ENCODE data around the gene TMEM273.

TMEM273 gene

DNA sequence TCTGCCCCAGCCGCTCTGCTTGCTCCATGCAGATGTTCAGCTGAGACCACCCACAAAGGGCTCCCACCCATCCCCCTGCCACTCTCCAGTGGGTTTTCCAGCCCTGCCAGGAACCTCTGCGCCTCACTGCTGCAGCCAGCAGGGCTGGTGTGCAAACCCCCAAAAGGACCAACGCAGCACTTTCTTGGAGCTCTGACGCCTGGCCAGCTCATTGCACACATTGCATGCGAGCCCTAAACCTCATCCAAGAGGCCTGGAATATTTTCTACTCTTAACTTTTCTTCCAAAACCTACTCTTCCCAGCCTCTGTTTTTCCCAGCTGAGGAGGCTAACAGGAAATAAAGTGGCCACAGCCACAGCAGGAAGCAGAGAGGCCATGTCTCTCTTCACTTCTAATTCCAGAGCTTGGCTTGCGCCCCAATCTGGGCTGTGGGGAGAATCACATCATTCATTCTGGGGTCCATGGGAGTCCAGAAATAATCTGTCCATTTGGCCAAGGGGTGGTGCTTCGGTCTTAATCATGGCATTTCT is 49.8 kb downstream of the TMEM273 start:
- H3K36me3 ChIP-seq (ENCODE audit: control insufficient read depth in 5 of 5, insufficient read depth in 5 of 5, low read length in 5 of 5), result no peaks in the 10 kb centered on the region
- H3K4me3 ChIP-seq (ENCODE audit: low read depth in 1 of 5, low read length in 5 of 5), result no peak overlapping the region
- no peak overlapping the region for H3K9ac ChIP-seq (ENCODE audit: low read length in 5 of 5)
- H3K27ac ChIP-seq (ENCODE audit: low read depth, low read length), result no peak overlapping the region
- H3K27me3 ChIP-seq (ENCODE audit: control insufficient read depth in 5 of 5, insufficient read depth in 4 of 5, low read length in 5 of 5), result peaks cover 0 to 4% (median 0%) of the 10 kb centered on the region in 5 donors
- peaks cover 9 to 34% (median 20%) of the 10 kb centered on the region in 5 donors for H3K4me1 ChIP-seq (ENCODE audit: control insufficient read depth in 5 of 5, insufficient read depth in 5 of 5, low read length in 5 of 5)
- no peaks in the 10 kb centered on the region for H3K9me3 ChIP-seq (ENCODE audit: control insufficient read depth in 5 of 5, low read length in 5 of 5)

GRCh38 chr10:49136525-49136924 is 51.7 kb downstream of the TMEM273 start:
- no peaks in the 10 kb centered on the region for H3K9me3 ChIP-seq (ENCODE audit: control insufficient read depth in 5 of 5, low read length in 5 of 5)
- H3K9ac ChIP-seq (ENCODE audit: low read length in 5 of 5), result no peak overlapping the region
- peaks cover 9 to 34% (median 20%) of the 10 kb centered on the region in 5 donors for H3K4me1 ChIP-seq (ENCODE audit: control insufficient read depth in 5 of 5, insufficient read depth in 5 of 5, low read length in 5 of 5)
- no peaks in the 10 kb centered on the region for H3K36me3 ChIP-seq (ENCODE audit: control insufficient read depth in 5 of 5, insufficient read depth in 5 of 5, low read length in 5 of 5)
- no peak overlapping the region for H3K27ac ChIP-seq (ENCODE audit: low read depth, low read length)
- no peak overlapping the region for H3K4me3 ChIP-seq (ENCODE audit: low read depth in 1 of 5, low read length in 5 of 5)
- H3K27me3 ChIP-seq (ENCODE audit: control insufficient read depth in 5 of 5, insufficient read depth in 4 of 5, low read length in 5 of 5), result peaks cover 0 to 4% (median 0%) of the 10 kb centered on the region in 5 donors

DNA sequence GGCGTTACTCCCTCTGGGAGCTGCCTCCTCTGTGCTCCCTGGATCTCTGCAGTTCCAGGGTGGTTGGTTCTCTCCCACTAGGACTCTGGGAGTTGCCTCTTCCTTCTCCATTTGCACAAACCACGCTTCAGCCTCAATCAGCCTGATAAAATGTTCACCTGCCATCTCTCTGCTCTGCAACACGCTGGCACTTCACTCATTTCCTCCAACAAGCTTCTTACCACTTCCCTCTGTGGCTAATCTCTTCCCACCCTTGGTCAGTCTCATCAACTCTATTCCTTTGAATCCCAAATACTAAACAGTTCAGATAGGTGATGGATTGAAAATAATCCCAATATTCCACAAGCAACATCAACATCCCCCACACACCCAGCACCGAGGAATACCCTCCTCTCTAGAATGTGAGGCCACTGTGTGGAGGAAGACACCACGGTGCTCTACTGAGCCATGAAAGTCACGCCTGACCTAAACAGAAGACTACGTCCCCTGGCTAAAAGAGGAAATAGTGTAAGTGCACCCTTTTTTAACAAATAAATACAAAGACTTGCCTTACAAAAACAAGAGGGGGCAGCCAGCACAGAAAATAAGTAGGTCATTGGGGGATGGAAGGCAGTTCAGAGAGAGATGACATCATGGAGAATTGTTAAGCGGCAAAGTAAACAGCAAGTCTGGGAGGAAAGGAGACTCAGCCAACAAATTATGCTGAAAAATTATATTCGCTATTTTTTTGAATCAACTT is 52.4 kb downstream of the TMEM273 start:
- Histone ChIP-seq H3K27ac (ENCODE audit: low read depth, low read length) (no peak overlapping the region), H3K9ac (ENCODE audit: low read length in 5 of 5) (no peak overlapping the region)

DNA sequence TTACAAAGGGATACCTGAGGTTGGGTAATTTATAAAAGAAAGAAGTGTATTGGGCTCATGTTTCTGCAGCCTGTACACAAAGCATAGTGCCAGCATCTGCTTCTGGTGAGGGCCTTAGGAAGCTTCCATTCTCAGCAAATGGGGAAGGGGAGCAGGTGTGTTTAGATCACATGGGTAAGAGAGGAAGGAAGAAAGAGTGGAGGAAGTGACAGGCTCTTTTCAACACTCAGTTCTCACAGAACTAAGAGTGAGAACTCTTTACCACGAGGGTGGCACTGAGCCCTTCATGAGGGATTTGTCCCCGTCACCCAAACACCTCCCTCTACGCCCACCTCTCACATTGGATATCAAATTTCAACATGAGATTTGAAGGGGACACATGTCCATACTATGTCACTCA is 53.9 kb downstream of the TMEM273 start:
- Histone ChIP-seq H3K9me3 (ENCODE audit: control insufficient read depth in 5 of 5, low read length in 5 of 5) (no peaks in the 10 kb centered on the region), H3K4me3 (ENCODE audit: low read depth in 1 of 5, low read length in 5 of 5) (no peak overlapping the region), H3K36me3 (ENCODE audit: control insufficient read depth in 5 of 5, insufficient read depth in 5 of 5, low read length in 5 of 5) (no peaks in the 10 kb centered on the region), H3K4me1 (ENCODE audit: control insufficient read depth in 5 of 5, insufficient read depth in 5 of 5, low read length in 5 of 5) (peaks cover 0 to 20% (median 11%) of the 10 kb centered on the region in 5 donors), H3K9ac (ENCODE audit: low read length in 5 of 5) (no peak overlapping the region), H3K27ac (ENCODE audit: low read depth, low read length) (no peak overlapping the region), H3K27me3 (ENCODE audit: control insufficient read depth in 5 of 5, insufficient read depth in 4 of 5, low read length in 5 of 5) (peaks cover 0 to 4% (median 0%) of the 10 kb centered on the region in 5 donors)

More for the DNA sequence above, 52.4 kb downstream of the TMEM273 start:
- Histone ChIP-seq H3K36me3 (ENCODE audit: control insufficient read depth in 5 of 5, insufficient read depth in 5 of 5, low read length in 5 of 5) (no peaks in the 10 kb centered on the region), H3K4me3 (ENCODE audit: low read depth in 1 of 5, low read length in 5 of 5) (no peak overlapping the region), H3K27me3 (ENCODE audit: control insufficient read depth in 5 of 5, insufficient read depth in 4 of 5, low read length in 5 of 5) (peaks cover 0 to 4% (median 0%) of the 10 kb centered on the region in 5 donors), H3K9me3 (ENCODE audit: control insufficient read depth in 5 of 5, low read length in 5 of 5) (no peaks in the 10 kb centered on the region), H3K4me1 (ENCODE audit: control insufficient read depth in 5 of 5, insufficient read depth in 5 of 5, low read length in 5 of 5) (peaks cover 9 to 33% (median 20%) of the 10 kb centered on the region in 5 donors)

GRCh38 chr10:49133706-49134248 is 54.4 kb downstream of the TMEM273 start, which contains the start of gene FAM170B:
FAM170B (minus strand) TSS chr10:49134021; CDS start chr10:49133918, 103 bp downstream.
- no peaks in the 10 kb centered on the region for H3K36me3 ChIP-seq (ENCODE audit: control insufficient read depth in 5 of 5, insufficient read depth in 5 of 5, low read length in 5 of 5)
- H3K27ac ChIP-seq (ENCODE audit: low read depth, low read length), result no peak within 1 kb of the TSS
- H3K27me3 ChIP-seq (ENCODE audit: control insufficient read depth in 5 of 5, insufficient read depth in 4 of 5, low read length in 5 of 5), result peaks cover 0 to 4% (median 0%) of the 10 kb centered on the region in 5 donors
- peak within 1 kb of the TSS in 1 of 5 donors; percentile 4 for H3K9ac ChIP-seq (ENCODE audit: low read length in 5 of 5)
- H3K4me3 ChIP-seq (ENCODE audit: low read depth in 1 of 5, low read length in 5 of 5), result no peak within 1 kb of the TSS
- no peaks in the 10 kb centered on the region for H3K9me3 ChIP-seq (ENCODE audit: control insufficient read depth in 5 of 5, low read length in 5 of 5)
- peaks cover 0 to 18% (median 11%) of the 10 kb centered on the region in 5 donors for H3K4me1 ChIP-seq (ENCODE audit: control insufficient read depth in 5 of 5, insufficient read depth in 5 of 5, low read length in 5 of 5)

DNA sequence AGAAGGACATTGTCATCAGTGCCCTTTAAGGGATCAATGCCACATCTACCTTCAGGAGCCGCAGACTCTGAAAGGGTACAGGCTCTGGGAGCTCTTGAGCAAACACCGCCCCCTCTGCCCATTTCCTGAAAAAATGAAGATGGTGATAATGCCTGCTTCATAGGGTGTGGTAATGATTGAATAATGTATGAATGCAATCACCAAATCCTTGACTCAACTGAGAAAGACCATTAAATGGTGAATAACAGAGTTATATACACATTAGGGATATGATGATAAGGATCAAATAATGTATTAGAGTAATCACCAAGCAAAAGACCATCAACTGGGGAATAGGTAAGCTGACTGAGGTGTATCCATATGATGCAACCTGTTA is 55.8 kb downstream of the TMEM273 start:
- Histone ChIP-seq H3K9ac (ENCODE audit: low read length in 5 of 5) (no peak overlapping the region), H3K36me3 (ENCODE audit: control insufficient read depth in 5 of 5, insufficient read depth in 5 of 5, low read length in 5 of 5) (no peaks in the 10 kb centered on the region)

GRCh38 chr10:49131507-49132361 is 56.5 kb downstream of the TMEM273 start:
- Histone ChIP-seq H3K9ac (ENCODE audit: low read length in 5 of 5) (no peak overlapping the region), H3K4me1 (ENCODE audit: control insufficient read depth in 5 of 5, insufficient read depth in 5 of 5, low read length in 5 of 5) (peaks cover 0 to 18% (median 5%) of the 10 kb centered on the region in 5 donors), H3K36me3 (ENCODE audit: control insufficient read depth in 5 of 5, insufficient read depth in 5 of 5, low read length in 5 of 5) (no peaks in the 10 kb centered on the region), H3K9me3 (ENCODE audit: control insufficient read depth in 5 of 5, low read length in 5 of 5) (no peaks in the 10 kb centered on the region), H3K4me3 (ENCODE audit: low read depth in 1 of 5, low read length in 5 of 5) (no peak overlapping the region), H3K27me3 (ENCODE audit: control insufficient read depth in 5 of 5, insufficient read depth in 4 of 5, low read length in 5 of 5) (peaks cover 0 to 3% (median 0%) of the 10 kb centered on the region in 5 donors), H3K27ac (ENCODE audit: low read depth, low read length) (no peak overlapping the region)

More for the DNA sequence above, 55.8 kb downstream of the TMEM273 start:
- H3K4me1 ChIP-seq (ENCODE audit: control insufficient read depth in 5 of 5, insufficient read depth in 5 of 5, low read length in 5 of 5), result peaks cover 0 to 18% (median 5%) of the 10 kb centered on the region in 5 donors
- H3K9me3 ChIP-seq (ENCODE audit: control insufficient read depth in 5 of 5, low read length in 5 of 5), result no peaks in the 10 kb centered on the region
- H3K27ac ChIP-seq (ENCODE audit: low read depth, low read length), result no peak overlapping the region
- H3K27me3 ChIP-seq (ENCODE audit: control insufficient read depth in 5 of 5, insufficient read depth in 4 of 5, low read length in 5 of 5), result peaks cover 0 to 3% (median 0%) of the 10 kb centered on the region in 5 donors
- H3K4me3 ChIP-seq (ENCODE audit: low read depth in 1 of 5, low read length in 5 of 5), result no peak overlapping the region

DNA sequence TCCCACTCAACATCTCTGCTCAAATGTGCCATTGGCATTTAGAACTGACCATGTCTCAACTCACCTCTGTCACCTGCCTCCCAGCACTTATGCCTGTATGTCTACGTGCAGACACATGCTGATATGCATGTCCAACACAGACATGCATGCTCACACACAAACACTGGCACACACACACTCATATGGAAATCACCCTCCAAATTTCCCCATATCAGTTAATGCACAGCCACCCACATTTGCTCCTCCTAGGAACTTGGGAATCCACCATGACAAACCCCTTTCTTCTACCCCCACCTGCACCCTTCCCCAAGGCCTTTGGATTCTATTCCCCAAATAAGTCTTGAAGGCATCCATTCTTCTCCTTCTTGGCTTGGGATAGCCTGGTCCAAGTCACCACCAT is 58.8 kb downstream of the TMEM273 start:
- Histone ChIP-seq H3K4me1 (ENCODE audit: control insufficient read depth in 5 of 5, insufficient read depth in 5 of 5, low read length in 5 of 5) (peaks cover 0 to 10% (median 0%) of the 10 kb centered on the region in 5 donors), H3K27me3 (ENCODE audit: control insufficient read depth in 5 of 5, insufficient read depth in 4 of 5, low read length in 5 of 5) (peaks cover 0 to 3% (median 0%) of the 10 kb centered on the region in 5 donors), H3K9ac (ENCODE audit: low read length in 5 of 5) (no peak overlapping the region), H3K9me3 (ENCODE audit: control insufficient read depth in 5 of 5, low read length in 5 of 5) (no peaks in the 10 kb centered on the region), H3K36me3 (ENCODE audit: control insufficient read depth in 5 of 5, insufficient read depth in 5 of 5, low read length in 5 of 5) (no peaks in the 10 kb centered on the region), H3K27ac (ENCODE audit: low read depth, low read length) (no peak overlapping the region), H3K4me3 (ENCODE audit: low read depth in 1 of 5, low read length in 5 of 5) (no peak overlapping the region)

- no peaks in the 10 kb centered on the region for H3K36me3 ChIP-seq (ENCODE audit: control insufficient read depth in 5 of 5, insufficient read depth in 5 of 5, low read length in 5 of 5)
- H3K9ac ChIP-seq (ENCODE audit: low read length in 5 of 5), result no peak overlapping the region
- H3K9me3 ChIP-seq (ENCODE audit: control insufficient read depth in 5 of 5, low read length in 5 of 5), result no peaks in the 10 kb centered on the region
- H3K27me3 ChIP-seq (ENCODE audit: control insufficient read depth in 5 of 5, insufficient read depth in 4 of 5, low read length in 5 of 5), result peaks cover 0 to 3% (median 0%) of the 10 kb centered on the region in 5 donors
- H3K27ac ChIP-seq (ENCODE audit: low read depth, low read length), result no peak overlapping the region
- H3K4me3 ChIP-seq (ENCODE audit: low read depth in 1 of 5, low read length in 5 of 5), result no peak overlapping the region
- H3K4me1 ChIP-seq (ENCODE audit: control insufficient read depth in 5 of 5, insufficient read depth in 5 of 5, low read length in 5 of 5), result peaks cover 0 to 5% (median 0%) of the 10 kb centered on the region in 5 donors
Measured at GRCh38 chr10:49128854-49129253, 59.3 kb downstream of the TMEM273 start.
